GM18873 (cell line): ENCODE measurements around the gene FAF1.
"Not testable (repeated sequence)": the region's sequence is repeated elsewhere in the genome, so short reads cannot be mapped to it uniquely, and the experiment has no call there.

Source experiments
- ATAC-seq: cut with Tn5 transposase; IDR thresholded peaks from one replicate; pipeline ENCODE4 v1.9.1; 2021; ENCODE audit warnings: mild to moderate bottlenecking, moderate library complexity, moderate number of reproducible peaks; ENCODE audit not compliant: unreplicated experiment, low FRiP score

FAF1 gene

DNA sequence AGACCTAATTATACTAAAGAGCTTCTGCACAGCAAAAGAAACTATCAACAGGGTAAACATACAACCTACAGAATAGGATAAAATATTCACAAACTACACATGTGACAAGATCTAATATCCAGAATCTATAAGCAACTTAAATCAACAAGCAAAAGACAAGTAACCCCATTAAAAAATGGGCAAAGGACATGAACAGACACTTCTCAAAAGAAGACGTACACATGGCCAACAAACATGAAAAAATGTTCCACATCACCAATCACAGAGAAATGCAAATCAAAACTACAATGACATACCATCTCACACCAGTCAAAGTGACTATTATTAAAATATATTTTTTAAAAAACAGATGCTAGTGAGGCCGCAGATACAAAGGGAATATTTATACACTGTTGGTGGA, 99.8 kb downstream of the FAF1 start:
- ATAC-seq = no peak

DNA sequence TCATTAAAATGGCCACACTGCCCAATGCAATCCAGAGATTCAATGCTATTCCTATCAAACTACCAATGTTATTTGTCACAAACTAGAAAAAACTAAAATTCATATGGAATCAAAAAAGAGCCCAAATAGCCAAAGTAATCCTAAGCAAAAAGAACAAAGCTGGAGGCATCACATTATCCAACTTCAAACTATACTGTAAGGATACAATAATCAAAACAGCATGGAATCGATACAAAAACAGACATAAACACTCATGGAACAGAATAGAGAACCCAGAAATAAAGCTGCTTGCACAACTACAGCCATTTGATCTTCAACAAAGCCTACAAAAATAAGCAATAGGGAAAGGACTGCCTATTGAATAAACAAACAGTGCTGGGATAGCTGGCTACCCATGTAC, 100.4 kb downstream of the FAF1 start:
- no peak for ATAC-seq

DNA sequence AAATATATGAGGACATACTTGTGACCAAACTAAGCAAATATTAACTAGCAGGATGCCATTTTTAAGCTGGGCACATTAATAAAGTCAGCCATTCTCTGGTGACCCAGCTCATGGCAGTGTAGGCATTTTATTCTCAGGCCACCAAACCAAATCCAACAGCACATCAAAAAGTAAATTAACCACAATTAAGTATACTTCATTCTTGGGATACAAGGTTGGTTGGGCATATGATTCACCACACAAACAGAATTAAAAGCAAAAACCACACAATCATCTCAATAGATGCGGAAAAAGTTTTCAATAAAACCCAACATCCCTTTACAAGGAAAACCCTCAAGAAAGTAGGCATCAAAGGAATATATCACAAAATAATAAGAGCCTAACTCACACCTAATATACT, 101.3 kb downstream of the FAF1 start:
- ATAC-seq = no peak

DNA sequence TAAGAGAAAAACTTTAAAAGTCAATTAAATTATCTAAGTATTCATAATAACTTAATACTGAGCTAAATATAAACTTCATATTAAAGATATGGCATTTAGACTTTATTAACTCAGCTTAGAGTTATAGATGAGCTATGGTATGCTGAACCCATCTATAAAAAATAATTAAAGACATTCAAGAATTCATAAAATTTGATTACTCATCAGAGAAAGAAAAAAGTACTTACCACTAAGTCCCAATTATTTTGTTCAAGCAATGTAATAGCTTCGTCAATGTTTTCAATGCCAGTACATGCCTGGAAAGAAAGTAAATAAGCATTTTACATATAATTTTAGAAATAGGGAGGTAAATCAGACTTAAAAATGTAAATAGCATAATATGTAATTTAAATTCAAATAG, 102.4 kb downstream of the FAF1 start:
- no peak for ATAC-seq

DNA sequence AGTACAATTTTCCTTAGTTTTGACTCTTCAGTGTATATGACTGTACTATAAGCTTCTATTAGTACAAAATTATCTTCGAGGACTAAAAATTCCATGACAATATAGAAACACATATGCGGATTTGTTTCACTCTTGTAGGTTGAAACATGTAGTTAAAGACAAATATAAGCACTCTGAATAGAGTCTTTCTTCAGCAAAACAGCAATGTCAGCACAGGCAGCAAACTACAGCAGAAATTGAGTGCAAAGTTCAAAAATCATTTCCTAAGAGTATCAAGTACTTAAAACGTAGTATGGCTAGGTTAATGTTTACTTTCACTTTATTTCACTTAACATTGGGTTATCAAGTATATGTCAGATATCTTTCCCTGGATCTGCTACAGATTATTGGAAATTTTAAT, 106.7 kb downstream of the FAF1 start:
- no peak for ATAC-seq

DNA sequence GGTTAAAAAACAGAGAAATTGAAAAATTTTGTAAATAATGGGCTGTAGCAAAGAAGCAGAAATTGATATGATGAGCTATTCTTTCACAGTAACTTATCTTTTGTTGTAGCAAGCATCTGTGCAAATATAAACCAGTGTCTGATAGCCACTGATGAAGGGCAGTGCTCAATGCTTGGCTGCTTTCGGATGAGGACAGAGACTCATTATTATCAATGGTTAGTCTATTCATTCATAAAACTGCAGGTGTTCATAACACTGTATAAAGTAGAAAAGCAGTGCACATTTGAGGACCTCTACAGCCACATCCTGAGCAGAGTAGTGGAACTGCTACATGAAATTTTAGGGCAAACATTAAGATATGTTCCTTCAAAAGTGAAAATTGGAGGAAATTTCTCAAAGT, 107.2 kb downstream of the FAF1 start:
- ATAC-seq = no peak

DNA sequence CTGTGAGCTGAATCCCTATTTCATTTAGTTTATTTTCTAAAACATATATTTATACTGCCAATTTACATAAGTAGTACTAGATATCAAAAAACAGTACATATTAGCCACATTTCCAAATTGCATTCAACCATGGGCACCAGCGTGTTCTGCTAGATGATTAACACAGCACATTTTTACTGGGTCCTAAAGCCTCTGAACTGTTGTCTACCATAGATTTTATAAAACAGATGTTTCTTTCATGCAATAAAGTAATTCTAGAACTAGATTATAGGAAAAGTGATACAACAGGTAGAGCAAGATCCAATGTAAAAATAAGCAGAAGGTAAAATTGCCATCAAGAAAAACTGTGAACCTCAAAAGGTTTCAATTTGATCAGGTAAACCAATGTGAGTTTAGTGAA, 108.6 kb downstream of the FAF1 start:
- ATAC-seq = no peak

DNA sequence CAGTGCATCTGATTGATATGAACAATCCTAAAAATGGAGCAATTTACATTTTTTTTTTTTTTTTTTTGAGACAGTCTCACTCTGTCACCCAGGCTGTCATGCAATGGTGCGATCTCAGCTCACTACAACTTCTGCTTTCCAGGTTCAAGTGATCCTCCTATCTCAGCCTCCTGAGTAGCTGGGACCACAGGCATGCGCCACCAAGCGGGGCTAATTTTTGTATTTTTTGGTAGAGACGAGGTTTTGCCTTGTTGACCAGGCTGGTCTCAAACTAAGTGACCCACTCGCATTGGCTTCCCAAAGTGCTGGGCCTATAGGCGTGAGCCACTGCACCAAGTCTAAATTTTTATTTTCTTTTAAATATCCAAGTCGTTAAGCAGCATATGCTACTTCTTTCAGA, 109.0 kb downstream of the FAF1 start:
- no peak for ATAC-seq

DNA sequence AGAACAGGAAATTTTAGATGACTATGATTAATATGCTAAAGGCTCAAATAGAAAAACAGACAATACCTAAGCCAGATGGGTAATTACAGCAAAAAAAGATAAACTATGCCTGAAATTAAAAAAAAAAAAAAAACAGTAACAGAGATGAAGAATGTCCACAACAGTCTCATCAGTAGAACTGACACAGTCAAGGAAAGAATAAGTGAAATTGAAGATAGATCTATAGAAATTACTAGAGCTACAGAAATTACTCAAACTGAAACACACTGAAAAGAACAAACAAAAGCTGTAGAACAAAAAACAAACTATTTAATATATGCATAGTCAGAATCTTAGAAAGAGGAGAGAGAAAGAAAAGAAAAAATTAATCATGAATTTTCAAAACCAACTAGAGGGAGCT, 112.8 kb downstream of the FAF1 start:
- ATAC-seq = no peak

DNA sequence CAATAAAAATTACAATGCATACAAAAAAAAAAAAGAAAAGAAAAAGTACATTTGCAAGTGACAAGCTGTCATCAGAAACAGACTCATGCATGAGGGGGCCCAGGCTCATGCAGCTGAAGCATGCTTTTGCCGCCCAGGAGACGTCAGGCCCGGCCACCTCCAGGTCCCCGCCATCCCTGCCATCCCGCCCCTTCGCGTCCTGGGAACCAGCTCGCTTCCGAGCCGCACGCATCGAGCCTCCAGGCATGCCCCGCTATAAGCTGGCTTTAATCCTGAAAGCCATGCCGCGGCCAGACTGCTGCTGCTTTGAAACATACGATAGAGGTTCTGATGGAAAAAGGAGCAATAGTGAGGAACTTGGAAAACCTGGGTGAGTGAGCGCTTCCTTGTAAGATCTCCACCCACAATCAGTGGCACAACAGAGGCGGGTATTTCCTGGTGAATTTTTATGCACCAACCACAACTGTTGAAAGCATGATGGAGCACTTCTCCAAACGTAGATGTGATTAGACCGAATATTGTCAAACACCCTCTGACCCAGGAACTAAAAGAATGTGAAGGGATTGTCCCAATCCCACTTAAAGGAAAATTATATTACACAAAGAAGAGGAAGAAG, 113.7 kb downstream of the FAF1 start:
- no peak for ATAC-seq

DNA sequence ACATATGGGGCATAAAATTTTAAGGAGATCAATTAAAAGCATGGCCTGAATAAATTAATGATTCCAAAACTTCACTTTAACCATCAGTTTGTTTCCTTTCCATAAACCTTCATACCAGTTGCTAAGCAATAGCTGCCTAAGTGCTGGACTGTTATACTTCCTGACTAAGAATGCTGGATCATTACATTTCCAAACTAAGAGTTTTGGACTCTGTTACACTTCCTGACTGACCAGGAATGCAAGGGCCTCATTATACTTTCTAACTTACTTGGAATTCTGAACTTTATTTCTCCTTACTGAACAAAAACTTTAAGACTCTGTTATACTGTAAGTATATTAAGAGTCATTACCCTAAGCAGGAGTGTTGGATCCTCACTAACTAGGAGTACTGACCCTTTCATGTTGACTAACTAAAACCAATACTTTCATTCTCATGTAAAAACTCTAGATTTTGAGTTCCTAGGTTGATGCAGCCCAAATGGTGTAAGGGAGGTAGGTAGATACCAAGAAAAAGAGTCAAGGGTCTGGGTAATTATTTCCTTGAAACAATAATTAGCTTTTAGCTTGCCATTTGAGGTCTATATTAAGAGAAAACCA, 118.2 kb downstream of the FAF1 start:
- ATAC-seq = no peak

DNA sequence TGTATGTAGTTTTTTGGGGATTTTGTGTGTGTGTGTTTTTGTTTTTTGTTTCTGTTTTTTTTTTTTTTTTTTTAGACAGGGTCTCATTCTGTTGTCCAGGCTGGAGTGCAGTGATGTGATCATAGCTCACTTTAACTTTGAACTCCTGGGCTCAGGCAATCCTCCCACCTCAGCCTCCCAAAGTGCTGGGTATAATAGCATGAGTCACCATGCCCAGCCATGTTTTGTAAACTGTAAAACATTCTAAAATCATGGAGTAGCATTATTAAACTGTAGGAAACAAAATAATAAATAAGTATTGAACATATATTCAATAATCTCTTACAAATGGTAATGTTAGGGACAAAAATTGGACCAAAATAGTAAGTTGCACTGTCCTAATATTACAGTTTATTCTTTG, 124.0 kb downstream of the FAF1 start:
- ATAC-seq = no peak

DNA sequence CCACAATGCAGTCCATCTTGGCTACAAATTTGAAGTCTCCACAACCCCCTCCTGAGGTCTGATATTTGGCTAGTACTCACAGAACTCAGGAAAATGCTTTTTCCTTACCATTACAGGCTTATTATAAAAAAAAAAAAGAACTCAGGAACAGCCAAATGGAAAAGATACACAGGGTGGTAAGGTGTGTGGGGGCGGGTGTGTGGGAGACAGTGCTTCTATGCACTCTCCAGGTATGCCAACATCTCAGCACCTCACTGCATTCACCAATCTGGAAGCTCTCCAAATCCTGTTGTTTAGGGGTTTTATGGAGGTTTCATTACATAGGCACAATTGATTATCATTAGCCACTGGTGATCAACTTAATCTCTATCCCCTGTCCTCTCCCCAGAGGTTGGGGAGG, 126.9 kb downstream of the FAF1 start:
- ATAC-seq = no peak

DNA sequence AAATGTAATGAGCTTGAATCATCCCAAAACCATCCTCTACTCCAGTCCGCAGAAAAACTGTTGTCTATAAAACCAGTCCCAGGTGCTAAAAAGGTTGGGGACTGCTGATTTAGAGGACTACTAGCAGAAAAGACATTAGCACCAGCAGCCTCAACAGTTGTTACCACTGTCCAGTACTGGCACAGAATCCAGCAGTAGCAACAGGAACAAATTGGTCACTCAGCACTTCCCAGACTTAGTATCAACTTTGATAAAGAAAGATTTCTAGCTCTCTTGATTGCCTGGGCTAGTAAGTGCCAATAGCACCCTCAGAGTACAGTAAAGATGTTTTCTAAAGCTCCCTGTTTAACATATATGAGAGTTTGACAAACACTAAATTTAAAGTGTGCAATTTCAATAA, 127.9 kb downstream of the FAF1 start:
- no peak for ATAC-seq

DNA sequence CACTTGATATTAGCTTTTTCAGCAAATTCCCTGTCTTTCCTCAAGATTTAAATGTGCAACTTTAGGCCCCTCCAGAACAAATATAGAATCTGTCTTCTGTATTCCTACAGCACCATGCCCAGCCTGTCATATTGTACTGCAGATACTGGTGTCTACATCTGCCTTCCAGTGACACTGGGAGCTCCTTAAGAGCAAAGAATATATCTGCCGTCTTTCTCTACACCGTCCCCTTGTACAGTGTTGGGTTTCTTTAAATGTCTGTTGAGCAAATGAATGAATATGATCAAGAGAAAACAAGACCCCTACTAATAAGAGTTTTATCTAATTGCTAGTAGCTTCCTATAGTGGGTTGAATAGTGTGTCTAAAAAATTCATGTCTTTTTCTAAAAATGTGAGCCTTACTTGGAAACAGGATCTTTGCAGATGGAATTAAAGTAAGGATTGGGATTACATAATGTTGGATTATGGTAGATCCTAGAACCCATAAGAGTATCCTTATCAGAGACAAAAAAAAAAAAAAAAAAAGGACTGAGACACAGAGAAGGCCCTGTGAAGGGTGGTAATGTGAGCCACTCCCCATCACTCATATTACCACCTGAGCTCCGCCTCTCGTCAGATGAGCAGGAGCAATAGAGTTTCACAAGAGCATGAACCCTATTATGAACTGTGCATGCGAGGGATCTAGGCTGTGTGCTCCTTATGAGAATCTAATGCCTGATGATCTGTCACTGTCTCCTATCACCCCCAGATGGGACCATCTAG, 128.6 kb downstream of the FAF1 start:
- ATAC-seq = no peak

DNA sequence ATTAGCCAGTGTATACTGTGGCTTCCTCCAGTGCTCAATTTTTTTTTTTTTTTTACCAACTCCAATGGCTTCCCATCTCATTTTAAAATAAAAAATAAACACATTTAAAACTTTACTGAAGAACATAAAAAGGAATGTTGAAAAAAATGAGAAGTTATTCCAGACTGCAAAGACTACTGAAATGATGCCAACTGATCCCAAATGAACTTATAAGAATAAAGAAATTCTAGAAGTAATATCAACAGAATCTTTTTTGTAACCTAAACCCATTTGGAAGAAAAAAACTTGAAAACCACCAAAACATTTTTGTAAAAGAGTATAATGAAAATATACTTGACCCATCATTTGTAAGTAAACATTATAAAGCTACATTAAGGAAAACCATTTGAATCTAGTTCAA, 129.4 kb downstream of the FAF1 start:
- no peak for ATAC-seq

DNA sequence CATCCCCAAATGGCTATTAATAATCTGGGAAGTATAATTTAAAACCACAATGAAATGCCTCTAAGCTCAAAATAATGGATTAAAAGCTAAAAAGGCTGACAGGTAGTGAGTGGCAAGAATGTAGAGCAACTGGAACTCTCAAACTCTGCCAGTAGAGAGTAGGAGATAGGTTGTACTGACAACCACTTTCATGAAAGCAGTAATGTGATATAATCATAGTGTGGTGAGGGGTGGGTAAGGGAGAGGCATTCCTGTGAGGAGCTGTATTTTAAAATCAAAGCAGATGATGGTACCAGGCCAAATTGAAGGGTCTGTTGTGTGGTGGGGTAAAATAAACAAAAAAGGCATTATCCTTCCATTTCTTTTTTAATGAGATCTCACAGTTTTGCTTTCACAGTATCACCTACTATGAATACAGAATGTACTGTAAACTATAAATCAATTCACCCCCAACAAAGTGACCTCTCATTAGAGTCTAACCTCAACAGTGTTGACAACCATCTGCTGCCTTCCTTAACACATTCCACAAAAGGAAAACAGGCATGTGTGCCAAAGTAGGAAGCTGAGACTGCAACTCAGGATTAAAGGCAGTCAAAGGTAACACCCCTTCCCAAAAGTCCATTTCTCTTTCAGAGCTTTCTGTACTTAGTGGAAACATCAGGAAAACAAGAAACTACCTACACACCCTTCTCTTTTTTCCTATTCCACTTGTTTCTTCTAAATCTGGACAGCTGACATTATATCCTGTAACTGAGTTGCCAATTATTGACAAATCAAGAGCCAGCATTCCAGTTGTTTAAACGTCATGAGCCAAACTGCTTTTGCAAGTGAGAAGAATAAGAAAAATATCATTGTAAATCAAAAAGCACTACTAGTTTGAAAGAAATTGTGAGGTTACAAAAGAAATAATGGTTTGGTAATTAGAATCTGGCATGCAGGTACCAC, 130.8 kb downstream of the FAF1 start:
- no peak for ATAC-seq

DNA sequence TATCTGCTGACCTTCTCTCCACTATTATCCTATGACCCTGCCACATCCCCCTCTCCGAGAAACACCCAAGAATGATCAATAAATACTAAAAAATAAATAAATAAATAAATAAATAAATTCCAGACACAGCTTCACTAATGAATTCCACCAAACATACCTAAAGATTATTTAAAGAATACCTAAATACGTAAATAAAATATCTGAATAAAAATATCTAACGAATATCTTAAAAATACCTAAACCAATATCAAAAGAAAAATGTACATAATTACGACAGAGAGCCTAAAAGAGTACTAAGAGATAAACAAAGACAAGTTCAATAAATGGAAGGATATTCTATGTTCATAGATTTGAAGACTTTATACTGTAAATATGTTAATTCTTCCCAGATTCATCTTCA, 132.5 kb downstream of the FAF1 start:
- no peak for ATAC-seq

DNA sequence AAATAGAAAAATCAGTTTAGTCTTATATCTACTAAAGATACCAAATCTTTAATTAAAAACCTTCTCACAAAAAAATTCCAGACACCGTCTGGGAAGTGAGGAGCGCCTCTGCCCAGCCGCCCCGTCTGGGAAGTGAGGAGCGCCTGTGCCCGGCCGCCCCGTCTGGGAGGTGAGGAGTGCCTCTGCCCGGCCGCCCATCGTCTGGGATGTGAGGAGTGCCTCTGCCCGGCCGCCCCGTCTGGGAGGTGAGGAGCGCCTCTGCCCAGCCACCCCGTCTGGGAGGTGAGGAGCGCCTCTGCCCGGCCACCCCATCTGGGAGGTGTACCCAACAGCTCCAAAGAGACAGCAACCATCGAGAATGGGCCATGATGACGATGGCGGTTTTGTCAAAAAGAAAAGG, 133.3 kb downstream of the FAF1 start:
- not testable (repeated sequence) for ATAC-seq

DNA sequence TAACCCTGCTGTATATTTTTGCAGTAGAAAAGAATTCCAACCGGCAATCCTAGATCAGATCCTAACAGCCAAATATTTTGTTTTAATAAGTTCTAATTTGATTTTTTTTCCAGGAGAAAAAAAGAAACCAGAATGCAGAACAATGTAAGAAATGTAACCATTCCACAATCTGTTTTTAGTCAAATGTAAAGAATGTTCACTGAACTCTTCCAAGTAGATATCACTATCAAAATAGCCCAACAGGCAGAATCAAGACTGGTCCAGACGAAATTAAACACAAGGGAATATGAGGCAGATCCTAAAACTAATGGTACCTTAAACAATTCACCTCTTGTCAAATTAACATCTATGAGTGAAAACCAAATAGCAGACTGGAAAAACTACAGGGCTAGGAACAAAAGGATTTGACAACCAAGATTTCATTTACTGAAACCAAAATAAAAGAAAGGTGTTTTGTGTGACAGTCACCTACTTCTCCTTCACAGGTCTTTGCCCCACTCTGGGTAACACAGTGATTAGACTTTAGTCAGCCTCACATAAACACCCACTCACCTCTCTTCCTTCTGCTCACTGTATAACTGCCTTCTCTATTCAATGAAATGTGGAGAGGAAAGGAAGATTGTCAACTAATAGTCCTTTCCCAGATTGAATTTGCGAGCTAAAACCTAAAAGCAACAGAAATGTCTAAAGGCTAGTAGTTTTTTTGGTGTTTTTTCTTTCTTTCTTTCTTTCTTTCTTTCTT, 137.9 kb downstream of the FAF1 start:
- ATAC-seq = no peak
